Suprapubic skin (tissue), 4 donors: ENCODE measurements around the gene DMGDH.

Source experiments
- EP300 ChIP-seq: sonication (generic); formaldehyde crosslinking; IDR thresholded peaks from one replicate; pipeline ENCODE4 v1.6.1; 2017; ENCODE audit warnings: antibody characterized with exemption
- POLR2A ChIP-seq, 2 donors: fragments of 450-650 bp; IDR thresholded peaks; one replicate each; pipeline ENCODE4 v1.6.1; 2017; ENCODE audit warnings: antibody characterized with exemption in 2 of 2, mild to moderate bottlenecking in 2 of 2, moderate library complexity in 2 of 2
- POLR2AphosphoS5 ChIP-seq, 3 donors: sonication (generic); formaldehyde crosslinking; IDR thresholded peaks; one replicate each; pipeline ENCODE4 v1.6.1; 2017; ENCODE audit warnings: antibody characterized with exemption in 3 of 3
- TF ChIP-seq, protein P1 (sequence below), 2 donors: fragments of 200-600 bp in 1 of 2; fragments of 450-650 bp in 1 of 2; sonication (generic) in 1 of 2; IDR thresholded peaks; one replicate each; pipeline ENCODE4 v1.5.1; 2016 to 2019; ENCODE audit warnings: antibody characterized with exemption in 2 of 2, mild to moderate bottlenecking in 1 of 2, moderate library complexity in 1 of 2

DNA sequence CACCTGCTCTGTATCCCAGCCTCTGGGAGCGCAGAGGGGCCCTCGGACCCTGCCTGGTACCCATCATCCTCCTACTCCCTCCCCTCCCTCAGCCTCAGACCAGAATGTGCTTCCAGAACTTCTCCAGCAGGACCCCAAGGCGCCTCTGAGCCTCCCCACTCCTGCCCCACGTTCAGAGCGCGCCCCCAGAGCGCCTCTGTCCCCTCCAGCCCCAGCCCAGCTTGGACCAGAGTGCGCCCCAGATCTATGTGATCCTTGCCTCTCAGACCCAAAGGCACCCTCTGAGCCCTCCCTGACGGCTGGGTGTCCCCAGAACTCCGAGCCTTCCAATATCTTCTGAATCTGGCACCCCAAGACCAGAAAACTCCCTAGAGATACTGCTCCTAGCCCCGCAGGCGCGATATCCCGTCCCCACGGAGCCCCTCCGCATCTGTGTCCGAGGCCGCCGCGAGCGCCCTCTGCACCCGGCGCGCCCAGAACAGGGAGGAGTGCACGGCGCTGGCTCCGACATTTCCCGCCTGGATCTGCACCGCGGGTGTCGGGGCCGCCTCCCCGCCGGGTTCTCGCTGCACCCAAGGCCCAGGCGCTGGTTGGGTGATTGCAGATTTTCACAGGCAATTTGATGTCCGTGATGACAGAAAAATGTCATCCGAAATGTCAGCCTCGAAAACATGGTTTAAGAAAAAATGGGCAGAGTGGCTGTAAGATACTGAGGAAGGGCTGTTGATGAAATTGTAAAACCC, 42.7 kb upstream of the DMGDH start:
- TF ChIP-seq, protein P1, sequence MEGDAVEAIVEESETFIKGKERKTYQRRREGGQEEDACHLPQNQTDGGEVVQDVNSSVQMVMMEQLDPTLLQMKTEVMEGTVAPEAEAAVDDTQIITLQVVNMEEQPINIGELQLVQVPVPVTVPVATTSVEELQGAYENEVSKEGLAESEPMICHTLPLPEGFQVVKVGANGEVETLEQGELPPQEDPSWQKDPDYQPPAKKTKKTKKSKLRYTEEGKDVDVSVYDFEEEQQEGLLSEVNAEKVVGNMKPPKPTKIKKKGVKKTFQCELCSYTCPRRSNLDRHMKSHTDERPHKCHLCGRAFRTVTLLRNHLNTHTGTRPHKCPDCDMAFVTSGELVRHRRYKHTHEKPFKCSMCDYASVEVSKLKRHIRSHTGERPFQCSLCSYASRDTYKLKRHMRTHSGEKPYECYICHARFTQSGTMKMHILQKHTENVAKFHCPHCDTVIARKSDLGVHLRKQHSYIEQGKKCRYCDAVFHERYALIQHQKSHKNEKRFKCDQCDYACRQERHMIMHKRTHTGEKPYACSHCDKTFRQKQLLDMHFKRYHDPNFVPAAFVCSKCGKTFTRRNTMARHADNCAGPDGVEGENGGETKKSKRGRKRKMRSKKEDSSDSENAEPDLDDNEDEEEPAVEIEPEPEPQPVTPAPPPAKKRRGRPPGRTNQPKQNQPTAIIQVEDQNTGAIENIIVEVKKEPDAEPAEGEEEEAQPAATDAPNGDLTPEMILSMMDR (IDR thresholded peaks at IDR 0.05): no peak
- no peak for TF ChIP-seq POLR2A (IDR thresholded peaks at IDR 0.05)
- TF ChIP-seq POLR2AphosphoS5 (IDR thresholded peaks at IDR 0.05): no peak
- no peak for TF ChIP-seq EP300
